ENCODE measurements around the gene PTPRN2. TPM values are rescaled to one million over a fixed set of nuclear protein-coding genes. Genes with fewer than 3 reads are reported as not detected.

Gene PTPRN2
- total RNA-seq, 1 experiment from 2014 or later: 2.1 TPM

DNA sequence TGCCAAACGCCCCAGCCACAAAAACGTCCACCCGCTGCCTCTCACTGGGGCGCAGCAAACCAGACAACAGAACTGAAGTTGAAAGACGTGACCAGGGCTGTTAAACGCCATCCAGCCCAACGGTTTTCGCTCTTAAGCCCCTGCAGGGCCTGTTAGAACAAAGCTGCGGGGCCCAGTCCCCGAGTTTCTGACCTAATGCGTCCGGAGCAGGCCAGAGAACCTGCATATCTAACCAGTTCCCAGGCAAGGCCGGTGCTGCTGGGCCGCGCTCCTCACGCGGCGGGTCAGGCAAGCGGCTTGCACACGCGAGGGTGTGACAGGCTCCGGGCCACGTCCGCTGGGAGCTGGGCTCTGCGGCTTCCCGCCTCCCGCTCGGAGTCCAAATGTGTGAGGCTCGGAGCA, 87.0 kb downstream of the PTPRN2 start (continued):
- TF ChIP-seq, protein P1, sequence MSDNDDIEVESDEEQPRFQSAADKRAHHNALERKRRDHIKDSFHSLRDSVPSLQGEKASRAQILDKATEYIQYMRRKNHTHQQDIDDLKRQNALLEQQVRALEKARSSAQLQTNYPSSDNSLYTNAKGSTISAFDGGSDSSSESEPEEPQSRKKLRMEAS (IDR thresholded peaks at IDR 0.05): no peak
- no peak for TF ChIP-seq RAD21 (IDR thresholded peaks at IDR 0.05; ENCODE audit: low read depth)
- TF ChIP-seq FOSL1 (IDR thresholded peaks at IDR 0.05; ENCODE audit: low read depth): no peak
- TF ChIP-seq, protein P2, sequence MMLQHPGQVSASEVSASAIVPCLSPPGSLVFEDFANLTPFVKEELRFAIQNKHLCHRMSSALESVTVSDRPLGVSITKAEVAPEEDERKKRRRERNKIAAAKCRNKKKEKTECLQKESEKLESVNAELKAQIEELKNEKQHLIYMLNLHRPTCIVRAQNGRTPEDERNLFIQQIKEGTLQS (IDR thresholded peaks at IDR 0.05): no peak
- TF ChIP-seq, protein P3, sequence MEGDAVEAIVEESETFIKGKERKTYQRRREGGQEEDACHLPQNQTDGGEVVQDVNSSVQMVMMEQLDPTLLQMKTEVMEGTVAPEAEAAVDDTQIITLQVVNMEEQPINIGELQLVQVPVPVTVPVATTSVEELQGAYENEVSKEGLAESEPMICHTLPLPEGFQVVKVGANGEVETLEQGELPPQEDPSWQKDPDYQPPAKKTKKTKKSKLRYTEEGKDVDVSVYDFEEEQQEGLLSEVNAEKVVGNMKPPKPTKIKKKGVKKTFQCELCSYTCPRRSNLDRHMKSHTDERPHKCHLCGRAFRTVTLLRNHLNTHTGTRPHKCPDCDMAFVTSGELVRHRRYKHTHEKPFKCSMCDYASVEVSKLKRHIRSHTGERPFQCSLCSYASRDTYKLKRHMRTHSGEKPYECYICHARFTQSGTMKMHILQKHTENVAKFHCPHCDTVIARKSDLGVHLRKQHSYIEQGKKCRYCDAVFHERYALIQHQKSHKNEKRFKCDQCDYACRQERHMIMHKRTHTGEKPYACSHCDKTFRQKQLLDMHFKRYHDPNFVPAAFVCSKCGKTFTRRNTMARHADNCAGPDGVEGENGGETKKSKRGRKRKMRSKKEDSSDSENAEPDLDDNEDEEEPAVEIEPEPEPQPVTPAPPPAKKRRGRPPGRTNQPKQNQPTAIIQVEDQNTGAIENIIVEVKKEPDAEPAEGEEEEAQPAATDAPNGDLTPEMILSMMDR (IDR thresholded peaks at IDR 0.05 in 2 of 3, conservative IDR thresholded peaks at IDR 0.05 in 1 of 3; ENCODE audit: borderline replicate concordance in 1 of 3, insufficient read depth in 1 of 3, low read depth in 2 of 3, low read length in 2 of 3): no peak

DNA sequence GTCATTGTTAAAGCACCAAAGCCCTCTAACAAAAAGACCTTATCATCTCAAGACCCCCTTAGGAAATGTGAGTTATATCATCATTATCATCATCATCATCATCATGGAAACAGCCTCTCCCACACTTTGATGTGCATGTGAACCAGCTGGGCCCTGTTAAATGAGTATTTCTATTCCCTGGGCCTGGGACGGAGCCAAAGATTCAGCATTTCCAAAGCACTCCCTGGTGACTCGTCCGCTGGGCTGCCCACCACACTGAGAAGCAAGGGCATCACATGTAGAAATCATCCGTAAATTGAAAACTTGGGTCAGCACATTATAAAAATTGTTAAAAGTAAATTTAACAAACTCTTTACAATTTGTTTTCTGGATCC, 88.6 kb downstream of the PTPRN2 start:
- ATAC-seq: no peak

More for the DNA sequence above, 88.6 kb downstream of the PTPRN2 start:
- Histone ChIP-seq H3K9ac (ENCODE audit: low read length) (no peak overlapping the region), H3K4me1 (ENCODE audit: control insufficient read depth in 1 of 2, insufficient read depth in 2 of 2, low read length in 2 of 2) (peaks cover 0 to 5% of the 10 kb centered on the region in 2 experiments; a peak in 1 of 4 replicates), H3K79me2 (ENCODE audit: insufficient read depth, low read length) (no peaks in the 10 kb centered on the region), H3K4me3 (replicated peaks in 1 of 2; ENCODE audit: low read depth in 1 of 2, low read length in 2 of 2) (no peak overlapping the region), H3K4me2 (ENCODE audit: low read length) (no peak overlapping the region), H2AFZ (ENCODE audit: low read depth, low read length, poor library complexity, severe bottlenecking) (no peak overlapping the region), H3K27me3 (ENCODE audit: insufficient read depth, low read length) (no peaks in the 10 kb centered on the region), H3K36me3 (ENCODE audit: control insufficient read depth in 1 of 2, insufficient read depth in 2 of 2, low read length in 2 of 2) (no peaks in the 10 kb centered on the region), H4K20me1 (ENCODE audit: insufficient read depth) (no peaks in the 10 kb centered on the region), H3K27ac (ENCODE audit: low read depth, low read length) (no peak overlapping the region), H3K9me3 (ENCODE audit: control insufficient read depth in 1 of 2, insufficient read depth in 1 of 2, low read depth in 1 of 2, low read length in 2 of 2) (no peaks in the 10 kb centered on the region), H3K9me2 (ENCODE audit: insufficient read depth) (no peaks in the 10 kb centered on the region)
- DNase-seq (ENCODE audit: low read depth, low spot score): no peak
- intact Hi-C loops (cut with micrococcal nuclease): loop anchor here (5.0 kb wide), 1 partner anchor 148 kb away; no protein-coding TSS in a partner anchor
- BruUV-seq (replicated peaks): no TSS peak
- ChIA-PET RAD21 (ENCODE audit: low non-redundant PET in 1 of 2, low total read pairs in 2 of 2, uncharacterized antibody in 2 of 2, unreplicated experiment in 2 of 2) (no interaction called here), CTCF (no interaction called here), POLR2A (no interaction called here)
- no peak for TF ChIP-seq JUND (IDR thresholded peaks at IDR 0.05)
- TF ChIP-seq, protein P4, sequence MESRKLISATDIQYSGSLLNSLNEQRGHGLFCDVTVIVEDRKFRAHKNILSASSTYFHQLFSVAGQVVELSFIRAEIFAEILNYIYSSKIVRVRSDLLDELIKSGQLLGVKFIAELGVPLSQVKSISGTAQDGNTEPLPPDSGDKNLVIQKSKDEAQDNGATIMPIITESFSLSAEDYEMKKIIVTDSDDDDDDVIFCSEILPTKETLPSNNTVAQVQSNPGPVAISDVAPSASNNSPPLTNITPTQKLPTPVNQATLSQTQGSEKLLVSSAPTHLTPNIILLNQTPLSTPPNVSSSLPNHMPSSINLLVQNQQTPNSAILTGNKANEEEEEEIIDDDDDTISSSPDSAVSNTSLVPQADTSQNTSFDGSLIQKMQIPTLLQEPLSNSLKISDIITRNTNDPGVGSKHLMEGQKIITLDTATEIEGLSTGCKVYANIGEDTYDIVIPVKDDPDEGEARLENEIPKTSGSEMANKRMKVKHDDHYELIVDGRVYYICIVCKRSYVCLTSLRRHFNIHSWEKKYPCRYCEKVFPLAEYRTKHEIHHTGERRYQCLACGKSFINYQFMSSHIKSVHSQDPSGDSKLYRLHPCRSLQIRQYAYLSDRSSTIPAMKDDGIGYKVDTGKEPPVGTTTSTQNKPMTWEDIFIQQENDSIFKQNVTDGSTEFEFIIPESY (IDR thresholded peaks at IDR 0.05; ENCODE audit: extremely low read depth, insufficient replicate concordance, low read length): no peak
- TF ChIP-seq, protein P1 (IDR thresholded peaks at IDR 0.05): no peak
- no peak for TF ChIP-seq TCF7L2 (IDR thresholded peaks at IDR 0.05; ENCODE audit: borderline replicate concordance, extremely low read depth, insufficient read depth, insufficient read length)
- no peak for TF ChIP-seq ELF1 (IDR thresholded peaks at IDR 0.05; ENCODE audit: borderline replicate concordance, low read depth)
- no peak for TF ChIP-seq SRF (IDR thresholded peaks at IDR 0.05; ENCODE audit: low read depth)
- TF ChIP-seq ZNF274 (IDR thresholded peaks at IDR 0.05; ENCODE audit: low read depth, low read length): no peak
- TF ChIP-seq POLR2AphosphoS5 (IDR thresholded peaks at IDR 0.05; ENCODE audit: low read depth, low read length): no peak
- no peak for TF ChIP-seq EZH2phosphoT487 (IDR thresholded peaks at IDR 0.05; ENCODE audit: borderline replicate concordance)
- no peak for TF ChIP-seq EGR1 (IDR thresholded peaks at IDR 0.05; ENCODE audit: low read depth)
